HepG2 (cell line): ENCODE measurements around the gene MICOS13.

Experiments
- CEBPG ChIP-seq: IDR thresholded peaks from 2 replicates; pipeline ENCODE4 v1.6.1; 2016
- HNRNPUL1 ChIP-seq: fragments of 200-400 bp; formaldehyde crosslinking; IDR thresholded peaks from 2 replicates; pipeline ENCODE4 v1.6.1; 2017; ENCODE audit warnings: low read depth, mild to moderate bottlenecking, low read length, moderate library complexity
- SMC3 ChIP-seq: IDR thresholded peaks from 2 replicates; pipeline ENCODE4 v1.6.1; 2011; ENCODE audit warnings: low read length, improper control_type of control experiment
- ZNF274 ChIP-seq: sonication (generic); formaldehyde crosslinking; IDR thresholded peaks from 2 replicates; pipeline ENCODE4 v1.5.1; 2020; ENCODE audit warnings: mild to moderate bottlenecking, missing genetic modification reagents
- ZNF724P ChIP-seq: sonication (generic); formaldehyde crosslinking; IDR thresholded peaks from 2 replicates; pipeline ENCODE4 v1.8.0; 2022; ENCODE audit warnings: missing genetic modification reagents, borderline replicate concordance
- TF ChIP-seq, protein P1 (sequence below): sonication (generic); formaldehyde crosslinking; conservative IDR thresholded peaks from 2 replicates; pipeline ENCODE4 v1.8.0; 2022; ENCODE audit warnings: missing genetic modification reagents
- TF ChIP-seq, protein P2 (sequence below): sonication (generic); formaldehyde crosslinking; conservative IDR thresholded peaks from 2 replicates; pipeline ENCODE4 v1.4.0; 2020; ENCODE audit warnings: missing genetic modification reagents

DNA sequence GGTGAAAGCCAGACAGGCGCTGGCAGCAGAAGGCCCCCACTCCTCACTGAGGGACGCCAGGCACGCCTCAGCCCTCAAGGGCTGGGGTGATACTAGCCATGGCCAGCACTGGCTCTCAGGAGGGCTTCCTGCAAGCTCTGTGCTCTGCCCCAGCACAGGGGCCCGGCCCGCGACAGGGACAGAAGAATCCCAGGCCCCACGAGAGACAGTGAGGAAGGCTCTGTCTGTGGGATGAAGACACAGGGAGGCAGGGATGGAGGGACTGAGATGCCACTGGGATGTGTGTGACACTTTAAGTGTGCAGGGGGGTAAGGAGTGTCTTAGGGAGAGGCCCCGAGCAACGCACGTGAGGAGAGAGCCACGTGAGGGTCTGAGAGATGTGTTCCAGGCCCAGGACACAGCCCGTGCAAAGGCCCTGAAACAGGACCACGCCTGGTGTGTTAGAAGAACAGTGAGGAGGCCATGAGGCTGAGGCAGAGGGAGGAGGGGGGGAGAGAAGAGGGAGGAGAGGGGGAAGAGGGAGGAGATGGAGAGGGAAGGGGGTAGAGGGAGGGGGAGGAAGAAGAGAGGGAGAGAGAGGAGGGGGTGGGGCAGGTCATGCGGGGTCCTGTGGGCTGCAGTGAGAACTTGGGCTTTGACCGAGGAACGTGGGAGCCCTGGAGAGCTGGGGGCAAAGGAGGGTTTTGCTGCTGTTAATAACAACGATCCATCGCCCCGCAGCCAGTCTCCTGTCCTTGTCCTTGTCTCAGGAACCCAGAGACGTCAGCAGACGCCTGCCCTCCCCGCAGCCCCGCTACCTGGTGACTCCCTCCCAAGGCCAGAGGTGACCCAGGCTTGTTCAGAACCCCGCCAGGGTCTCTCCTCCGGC, 16.9 kb upstream of the MICOS13 start:
- TF ChIP-seq ZNF724P (no peak), SMC3 (no peak), CEBPG (CRISPR knock-in tag) (no peak), ZNF274 (CRISPR knock-in tag) (no peak), HNRNPUL1 (no peak)
- TF ChIP-seq, protein P1, sequence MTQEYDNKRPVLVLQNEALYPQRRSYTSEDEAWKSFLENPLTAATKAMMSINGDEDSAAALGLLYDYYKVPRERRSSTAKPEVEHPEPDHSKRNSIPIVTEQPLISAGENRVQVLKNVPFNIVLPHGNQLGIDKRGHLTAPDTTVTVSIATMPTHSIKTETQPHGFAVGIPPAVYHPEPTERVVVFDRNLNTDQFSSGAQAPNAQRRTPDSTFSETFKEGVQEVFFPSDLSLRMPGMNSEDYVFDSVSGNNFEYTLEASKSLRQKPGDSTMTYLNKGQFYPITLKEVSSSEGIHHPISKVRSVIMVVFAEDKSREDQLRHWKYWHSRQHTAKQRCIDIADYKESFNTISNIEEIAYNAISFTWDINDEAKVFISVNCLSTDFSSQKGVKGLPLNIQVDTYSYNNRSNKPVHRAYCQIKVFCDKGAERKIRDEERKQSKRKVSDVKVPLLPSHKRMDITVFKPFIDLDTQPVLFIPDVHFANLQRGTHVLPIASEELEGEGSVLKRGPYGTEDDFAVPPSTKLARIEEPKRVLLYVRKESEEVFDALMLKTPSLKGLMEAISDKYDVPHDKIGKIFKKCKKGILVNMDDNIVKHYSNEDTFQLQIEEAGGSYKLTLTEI (CRISPR knock-in tag), result no peak
- TF ChIP-seq, protein P2, sequence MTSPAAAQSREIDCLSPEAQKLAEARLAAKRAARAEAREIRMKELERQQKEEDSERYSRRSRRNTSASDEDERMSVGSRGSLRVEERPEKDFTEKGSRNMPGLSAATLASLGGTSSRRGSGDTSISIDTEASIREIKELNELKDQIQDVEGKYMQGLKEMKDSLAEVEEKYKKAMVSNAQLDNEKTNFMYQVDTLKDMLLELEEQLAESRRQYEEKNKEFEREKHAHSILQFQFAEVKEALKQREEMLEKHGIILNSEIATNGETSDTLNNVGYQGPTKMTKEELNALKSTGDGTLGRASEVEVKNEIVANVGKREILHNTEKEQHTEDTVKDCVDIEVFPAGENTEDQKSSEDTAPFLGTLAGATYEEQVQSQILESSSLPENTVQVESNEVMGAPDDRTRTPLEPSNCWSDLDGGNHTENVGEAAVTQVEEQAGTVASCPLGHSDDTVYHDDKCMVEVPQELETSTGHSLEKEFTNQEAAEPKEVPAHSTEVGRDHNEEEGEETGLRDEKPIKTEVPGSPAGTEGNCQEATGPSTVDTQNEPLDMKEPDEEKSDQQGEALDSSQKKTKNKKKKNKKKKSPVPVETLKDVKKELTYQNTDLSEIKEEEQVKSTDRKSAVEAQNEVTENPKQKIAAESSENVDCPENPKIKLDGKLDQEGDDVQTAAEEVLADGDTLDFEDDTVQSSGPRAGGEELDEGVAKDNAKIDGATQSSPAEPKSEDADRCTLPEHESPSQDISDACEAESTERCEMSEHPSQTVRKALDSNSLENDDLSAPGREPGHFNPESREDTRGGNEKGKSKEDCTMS (CRISPR knock-in tag), result no peak
